H9 (cell line): Measurements from ENCODE around the gene SNX12. TPM values are rescaled to one million over a fixed set of nuclear protein-coding genes. Genes with fewer than 3 reads are reported as not detected.

ENCODE experiments used
- DNase-seq: peaks from one replicate; pipeline ENCODE4 v3.0.0-alpha.2; 2017
- H2AFZ ChIP-seq: one replicate; pipeline ENCODE4 v1.6.1; 2013; ENCODE audit warnings: mild to moderate bottlenecking, low read length, control low read depth, moderate library complexity
- H2AK5ac ChIP-seq: 2 replicates; pipeline ENCODE4 v1.6.1; 2013; ENCODE audit warnings: low read length, control low read depth, mixed read lengths; ENCODE audit not compliant: insufficient read length
- H2BK120ac ChIP-seq: one replicate; pipeline ENCODE4 v1.6.1; 2013; ENCODE audit warnings: low read depth, mild to moderate bottlenecking, low read length, control low read depth, inconsistent platforms; ENCODE audit not compliant: poor library complexity, severe bottlenecking
- H2BK12ac ChIP-seq: 2 replicates; pipeline ENCODE4 v1.6.1; 2013; ENCODE audit warnings: low read length, control low read depth, mixed read lengths, low read depth; ENCODE audit not compliant: insufficient read length
- H2BK15ac ChIP-seq: 2 replicates; pipeline ENCODE4 v1.6.1; 2013; ENCODE audit warnings: low read depth, low read length, control low read depth
- H2BK20ac ChIP-seq: one replicate; pipeline ENCODE4 v1.6.1; 2013; ENCODE audit warnings: low read depth, mild to moderate bottlenecking, low read length, control low read depth, inconsistent platforms; ENCODE audit not compliant: poor library complexity, severe bottlenecking
- H2BK5ac ChIP-seq: 2 replicates; pipeline ENCODE4 v1.6.1; 2013; ENCODE audit warnings: low read length, control low read depth, mixed read lengths; ENCODE audit not compliant: insufficient read length
- H3K14ac ChIP-seq: 2 replicates; pipeline ENCODE4 v1.6.1; 2013; ENCODE audit warnings: low read length, control low read depth; ENCODE audit not compliant: insufficient read depth
- H3K18ac ChIP-seq: 2 replicates; pipeline ENCODE4 v1.6.1; 2013; ENCODE audit warnings: low read depth, mild to moderate bottlenecking, mixed read lengths, low read length, control low read depth; ENCODE audit not compliant: insufficient read length
- H3K23ac ChIP-seq: 2 replicates; pipeline ENCODE4 v1.6.1; 2013; ENCODE audit warnings: low read length, control low read depth, mixed read lengths, low read depth; ENCODE audit not compliant: insufficient read length
- H3K23me2 ChIP-seq: 2 replicates; pipeline ENCODE4 v1.6.1; 2013; ENCODE audit warnings: low read depth, mild to moderate bottlenecking, mixed read lengths, low read length, control low read depth; ENCODE audit not compliant: insufficient read length, poor library complexity, severe bottlenecking
- H3K27ac ChIP-seq: 2 replicates; pipeline ENCODE4 v1.5.1; 2013; ENCODE audit warnings: low read length, control low read depth, mixed read lengths, low read depth; ENCODE audit not compliant: insufficient read length
- H3K27me3 ChIP-seq: 2 replicates; pipeline ENCODE4 v1.6.1; 2013; ENCODE audit warnings: low read length, control low read depth, inconsistent platforms; ENCODE audit not compliant: insufficient read depth
- H3K4ac ChIP-seq: 2 replicates; pipeline ENCODE4 v1.6.1; 2013; ENCODE audit warnings: low read depth, mild to moderate bottlenecking, control low read depth, inconsistent platforms, low read length, moderate library complexity
- H3K4me1 ChIP-seq: 2 replicates; pipeline ENCODE4 v1.6.1; 2013; ENCODE audit warnings: low read length, control low read depth, inconsistent platforms; ENCODE audit not compliant: insufficient read depth
- H3K4me2 ChIP-seq: 2 replicates; pipeline ENCODE4 v1.6.1; 2013; ENCODE audit warnings: low read length, control low read depth, mixed read lengths; ENCODE audit not compliant: insufficient read length, insufficient read depth
- H3K56ac ChIP-seq: 2 replicates; pipeline ENCODE4 v1.6.1; 2013; ENCODE audit warnings: low read depth, mild to moderate bottlenecking, mixed read lengths, low read length, control low read depth; ENCODE audit not compliant: insufficient read length
- H3K79me1 ChIP-seq: 2 replicates; pipeline ENCODE4 v1.6.1; 2013; ENCODE audit warnings: low read depth, mild to moderate bottlenecking, moderate library complexity, low read length, control low read depth, inconsistent platforms; ENCODE audit not compliant: insufficient read depth, poor library complexity, severe bottlenecking
- H3K79me2 ChIP-seq: 2 replicates; pipeline ENCODE4 v1.6.1; 2013; ENCODE audit warnings: low read length, control low read depth, inconsistent platforms; ENCODE audit not compliant: insufficient read depth
- H3K9ac ChIP-seq: 2 replicates; pipeline ENCODE4 v1.6.1; 2013; ENCODE audit warnings: low read length, control low read depth, mixed read lengths; ENCODE audit not compliant: insufficient read length; ENCODE audit errors: extremely low read depth
- H3K9me3 ChIP-seq: one replicate; pipeline ENCODE4 v1.6.1; 2013; ENCODE audit warnings: low read depth, low read length, inconsistent platforms; ENCODE audit not compliant: control insufficient read depth
- H3T11ph ChIP-seq: one replicate; pipeline ENCODE4 v1.6.1; 2013; ENCODE audit warnings: mild to moderate bottlenecking, low read length, control low read depth, inconsistent platforms
- H4K20me1 ChIP-seq: one replicate; pipeline ENCODE4 v1.6.1; 2013; ENCODE audit not compliant: control insufficient read depth, insufficient read length, insufficient read depth
- H4K5ac ChIP-seq: 2 replicates; pipeline ENCODE4 v1.6.1; 2013; ENCODE audit warnings: low read depth, mild to moderate bottlenecking, mixed read lengths, low read length, control low read depth; ENCODE audit not compliant: insufficient read length
- H4K8ac ChIP-seq: replicated peaks from 2 replicates; pipeline ENCODE4 v1.6.1; 2013; ENCODE audit warnings: low read length, control low read depth, mixed read lengths, low read depth; ENCODE audit not compliant: insufficient read length
- H4K91ac ChIP-seq: 2 replicates; pipeline ENCODE4 v1.6.1; 2013; ENCODE audit warnings: low read depth, mild to moderate bottlenecking, moderate library complexity, mixed read lengths, low read length, control low read depth; ENCODE audit not compliant: insufficient read length
- H3K27ac Mint-ChIP-seq, 3 experiments: 2 replicates in 2 of 3; 3 replicates in 1 of 3; pipeline ENCODE4 v1.8.0; 2020 to 2021; ENCODE audit warnings: mixed read lengths in 3 of 3, mild to moderate bottlenecking in 1 of 3, moderate library complexity in 1 of 3
- H3K27me3 Mint-ChIP-seq: 2 replicates; pipeline ENCODE4 v1.8.0; 2021; ENCODE audit warnings: low read depth, mild to moderate bottlenecking, moderate library complexity, mixed read lengths
- H3K36me3 Mint-ChIP-seq, 3 experiments: 2 replicates in 2 of 3; 3 replicates in 1 of 3; pipeline ENCODE4 v1.8.0; 2020 to 2021; ENCODE audit warnings: low read depth in 3 of 3, mixed read lengths in 3 of 3; ENCODE audit not compliant: insufficient read depth in 1 of 3
- H3K4me1 Mint-ChIP-seq, 2 experiments: 2 replicates each; pipeline ENCODE4 v1.8.0; 2020; ENCODE audit warnings: mixed read lengths in 2 of 2
- H3K4me3 Mint-ChIP-seq, 2 experiments: 2 replicates in 1 of 2; 3 replicates in 1 of 2; pipeline ENCODE4 v1.8.0; 2020 to 2021; ENCODE audit warnings: mild to moderate bottlenecking in 2 of 2, mixed read lengths in 2 of 2, moderate library complexity in 1 of 2
- H3K9me3 Mint-ChIP-seq, 2 experiments: 2 replicates in 1 of 2; 3 replicates in 1 of 2; pipeline ENCODE4 v1.8.0; 2020; ENCODE audit warnings: mild to moderate bottlenecking in 2 of 2, mixed read lengths in 2 of 2, moderate library complexity in 1 of 2
- WGBS: extraction: QIAGEN DNeasy Blood & Tissue Kit; methylation state at CpG from one replicate; pipeline ENCODE4 v1.1.7; 2013; ENCODE audit warnings: missing lambda C conversion rate, low lambda C conversion rate, mixed read lengths; ENCODE audit not compliant: insufficient read length; ENCODE audit errors: extremely low coverage; 5-methylcytosine and 5-hydroxymethylcytosine counted together
- total RNA-seq: library from RNA; stranded (reverse); gene quantifications from 2 replicates; pipeline ENCODE4 v1.2.1, GENCODE V29; 2021
- TF ChIP-seq, protein P1 (sequence below): fragments of 200-600 bp; sonication (generic); conservative IDR thresholded peaks from 3 replicates; pipeline ENCODE4 v1.8.0; 2021; ENCODE audit warnings: antibody characterized with exemption, mild to moderate bottlenecking

The SNX12 gene
- total RNA-seq, 1 experiment from 2014 or later, result 69.1 TPM

DNA sequence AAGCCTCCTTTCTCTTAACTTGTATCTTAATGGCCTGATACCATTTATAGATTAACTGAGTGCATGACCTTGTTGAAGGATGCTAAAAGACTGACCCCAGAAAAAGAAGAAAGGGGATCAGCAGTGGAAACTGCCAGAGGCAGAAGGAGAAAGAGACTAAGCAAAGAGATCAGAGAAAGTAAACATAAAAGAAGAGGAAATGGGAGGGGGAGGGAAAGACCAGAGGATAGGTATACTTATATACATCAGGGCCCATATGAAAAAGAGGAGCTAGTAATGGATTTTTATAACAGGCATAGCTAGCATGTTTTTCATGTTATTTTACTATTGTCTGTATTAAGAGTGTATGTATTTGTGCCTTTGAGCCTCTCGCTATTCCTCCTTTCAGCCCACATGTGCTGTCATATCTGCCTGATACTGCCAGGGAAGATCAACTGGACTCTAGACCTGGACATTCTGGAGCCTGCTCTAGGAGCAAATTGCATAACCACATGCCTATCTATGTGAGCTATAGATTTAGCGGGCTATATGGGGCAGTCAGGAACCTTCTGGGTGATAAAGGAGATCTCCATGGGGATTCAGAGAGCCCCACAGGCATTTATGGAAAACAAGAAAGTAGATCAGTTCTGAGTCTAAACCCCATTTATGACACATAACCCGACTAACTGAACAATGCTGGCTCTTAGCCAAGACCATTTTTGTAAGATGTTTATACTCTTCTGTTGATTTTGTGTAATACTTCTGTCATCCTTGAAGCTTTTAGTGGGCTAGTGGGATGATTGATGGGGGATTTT lies 13.4 kb upstream of the SNX12 start:
- Histone ChIP-seq H4K20me1 (no peaks in the 10 kb centered on the region), H3K4me1 (no peaks in the 10 kb centered on the region), H4K5ac (no peak overlapping the region), H2BK20ac (no peak overlapping the region), H2AFZ (no peak overlapping the region), H3K56ac (no peak overlapping the region), H2BK12ac (no peak overlapping the region), H3K14ac (no peak overlapping the region), H3K4me2 (no peak overlapping the region), H2BK120ac (no peak overlapping the region), H3K23ac (no peak overlapping the region), H3K79me2 (no peaks in the 10 kb centered on the region), H4K8ac (no peak overlapping the region), H2BK5ac (no peak overlapping the region), H3K4ac (no peak overlapping the region), H3K23me2 (no peaks in the 10 kb centered on the region), H3K18ac (no peak overlapping the region), H3K9me3 (peaks cover 20% of the 10 kb centered on the region), H3K27ac (no peak overlapping the region), H2AK5ac (no peak overlapping the region), H3K9ac (no peak overlapping the region), H4K91ac (no peak overlapping the region), H3K79me1 (no peaks in the 10 kb centered on the region), H2BK15ac (no peak overlapping the region), H3K27me3 (no peaks in the 10 kb centered on the region), H3T11ph (no peak overlapping the region)
- no peaks in the 10 kb centered on the region for H3K4me1 Mint-ChIP-seq
- no CpG with 5 or more reads among the region's 3 CpGs for WGBS
- no peak for DNase-seq
- TF ChIP-seq, protein P1, sequence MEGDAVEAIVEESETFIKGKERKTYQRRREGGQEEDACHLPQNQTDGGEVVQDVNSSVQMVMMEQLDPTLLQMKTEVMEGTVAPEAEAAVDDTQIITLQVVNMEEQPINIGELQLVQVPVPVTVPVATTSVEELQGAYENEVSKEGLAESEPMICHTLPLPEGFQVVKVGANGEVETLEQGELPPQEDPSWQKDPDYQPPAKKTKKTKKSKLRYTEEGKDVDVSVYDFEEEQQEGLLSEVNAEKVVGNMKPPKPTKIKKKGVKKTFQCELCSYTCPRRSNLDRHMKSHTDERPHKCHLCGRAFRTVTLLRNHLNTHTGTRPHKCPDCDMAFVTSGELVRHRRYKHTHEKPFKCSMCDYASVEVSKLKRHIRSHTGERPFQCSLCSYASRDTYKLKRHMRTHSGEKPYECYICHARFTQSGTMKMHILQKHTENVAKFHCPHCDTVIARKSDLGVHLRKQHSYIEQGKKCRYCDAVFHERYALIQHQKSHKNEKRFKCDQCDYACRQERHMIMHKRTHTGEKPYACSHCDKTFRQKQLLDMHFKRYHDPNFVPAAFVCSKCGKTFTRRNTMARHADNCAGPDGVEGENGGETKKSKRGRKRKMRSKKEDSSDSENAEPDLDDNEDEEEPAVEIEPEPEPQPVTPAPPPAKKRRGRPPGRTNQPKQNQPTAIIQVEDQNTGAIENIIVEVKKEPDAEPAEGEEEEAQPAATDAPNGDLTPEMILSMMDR, result no peak
- H3K27ac Mint-ChIP-seq, result no peak overlapping the region
- peaks cover 3% of the 10 kb centered on the region for H3K27me3 Mint-ChIP-seq
- no peaks in the 10 kb centered on the region for H3K36me3 Mint-ChIP-seq
- no peak overlapping the region for H3K4me3 Mint-ChIP-seq
- H3K9me3 Mint-ChIP-seq, result peaks cover 42 to 52% of the 10 kb centered on the region in 2 experiments
